Dermis blood vessel endothelial cell (primary cell): Measurements from ENCODE around the gene FADS2. TPM values are rescaled to one million over a fixed set of nuclear protein-coding genes. Genes with fewer than 3 reads are reported as not detected.

Experiments
- DNase-seq: peaks from one replicate; pipeline ENCODE4 v3.0.0; 2010
- total RNA-seq: library from RNA; depleted of rRNA; stranded (reverse); fragments of >200 nt; gene quantifications from 2 replicates; pipeline ENCODE4 v1.2.3, GENCODE V29; 2014

The FADS2 gene
- total RNA-seq, 1 donor from 2014 or later: 75.9 TPM

DNA sequence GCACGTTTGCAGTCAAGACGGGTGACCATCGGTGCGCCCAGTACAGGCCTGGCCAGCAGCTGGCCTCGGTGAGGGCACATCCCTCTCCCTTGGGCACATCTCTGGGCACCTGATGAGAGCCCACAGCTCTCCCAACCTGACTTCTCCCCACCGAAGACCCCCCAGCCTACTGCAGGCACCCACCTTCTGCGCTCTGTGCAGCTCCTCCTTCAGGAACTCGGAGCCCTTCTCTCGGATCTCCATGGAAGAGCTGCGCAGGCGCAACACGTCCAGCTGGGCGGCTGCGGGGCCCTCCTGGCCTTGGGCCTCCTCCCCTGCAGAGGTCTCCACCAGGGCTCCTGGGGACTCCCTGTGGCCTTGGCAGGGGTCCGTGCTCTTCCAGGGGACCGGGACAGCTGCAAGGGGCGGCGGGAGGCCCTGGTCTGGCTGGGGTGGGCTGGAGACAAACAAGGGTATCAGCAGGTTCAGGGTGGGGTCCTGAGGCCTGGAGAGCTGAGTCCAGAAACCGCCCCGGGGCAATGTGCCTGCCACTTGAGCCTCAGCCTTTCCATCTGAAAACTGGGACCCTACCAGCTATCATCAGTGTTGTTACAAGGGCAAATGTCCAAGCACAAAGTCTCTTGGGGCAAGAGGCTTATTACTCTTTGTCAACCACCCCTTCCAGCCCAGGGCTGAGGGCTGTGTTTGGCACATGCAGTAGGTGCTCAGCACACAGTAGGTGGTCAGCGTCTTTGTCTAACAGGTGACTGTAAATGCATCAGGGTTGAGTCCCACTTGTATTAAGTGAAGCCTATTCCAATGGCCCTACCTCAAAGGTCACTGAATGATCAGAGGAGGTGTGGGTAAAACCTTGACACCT is 80.0 kb downstream of the FADS2 start:
- no peak for DNase-seq

DNA sequence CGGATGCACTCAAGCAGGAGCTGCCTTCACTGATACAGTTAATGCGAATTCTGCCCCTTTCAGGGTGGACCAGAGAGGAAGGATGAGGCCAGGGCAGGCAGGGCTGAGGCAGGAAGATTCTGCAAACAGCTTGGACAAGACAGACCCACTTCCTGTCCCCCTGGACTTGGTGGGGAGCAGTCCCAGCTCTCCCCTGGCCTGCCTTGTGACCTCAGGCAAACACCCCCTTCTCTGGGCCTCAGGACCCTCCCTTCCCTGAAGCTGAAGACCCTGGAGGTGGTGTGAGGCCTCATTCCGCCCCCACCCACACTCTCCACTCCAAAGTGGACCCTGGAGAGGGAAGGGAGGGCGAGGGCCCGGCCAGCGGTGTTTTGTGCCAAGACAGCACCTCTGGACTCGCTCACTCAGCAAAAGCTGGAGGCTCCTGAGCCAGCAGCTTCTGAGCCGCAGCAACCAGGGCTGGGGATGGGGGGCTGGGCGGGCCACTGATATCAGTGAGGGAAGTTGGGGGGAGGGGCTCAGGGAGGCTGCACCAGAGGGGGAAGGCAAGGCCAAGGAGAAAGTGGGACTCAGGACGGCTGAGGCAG is 80.7 kb downstream of the FADS2 start:
- DNase-seq: no peak

DNA sequence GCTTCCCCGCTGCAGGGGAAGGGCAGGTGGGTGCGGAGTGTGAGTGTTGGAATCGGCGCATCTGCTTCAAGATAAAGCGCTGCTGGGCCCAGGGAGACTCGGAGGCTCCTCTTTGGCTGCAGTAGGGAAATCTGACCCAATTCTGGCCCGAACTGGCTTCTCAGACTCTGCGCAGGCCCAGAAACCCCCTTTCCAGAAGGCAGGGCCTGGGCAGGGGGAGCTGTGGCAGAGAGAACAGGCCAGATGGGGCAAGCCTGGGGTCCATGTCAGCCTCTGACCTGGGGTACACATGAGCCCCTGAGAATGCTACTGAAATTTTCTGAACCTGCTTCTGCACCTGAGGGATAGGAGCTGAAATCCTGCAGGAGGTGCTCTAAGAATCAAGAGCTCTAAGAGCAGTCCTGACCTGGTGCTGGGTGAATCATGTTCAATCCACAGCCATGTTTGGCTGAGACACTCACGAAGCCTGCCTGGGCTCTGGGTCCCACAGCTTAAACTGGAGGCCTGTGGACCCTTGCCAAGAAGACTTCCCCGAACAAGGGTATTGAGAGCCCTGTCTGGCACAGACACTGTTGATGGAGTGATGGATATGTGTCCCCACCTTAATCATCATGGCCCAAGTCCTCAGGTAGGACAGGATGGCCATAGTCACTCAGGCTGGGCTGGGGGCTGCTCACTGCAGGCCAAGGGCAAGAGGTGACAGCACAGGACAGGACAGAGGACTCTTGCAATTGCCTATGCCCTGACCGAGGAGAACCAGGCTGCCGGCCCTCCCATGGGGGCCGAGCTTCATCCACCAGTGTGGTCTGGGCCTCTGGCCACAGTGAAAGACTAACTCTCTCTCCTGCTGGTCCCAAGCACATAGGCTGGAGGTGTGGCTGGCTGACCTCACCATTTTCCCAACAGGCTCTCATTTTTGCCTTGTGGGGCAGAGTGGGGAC is 82.4 kb downstream of the FADS2 start:
- no peak for DNase-seq

DNA sequence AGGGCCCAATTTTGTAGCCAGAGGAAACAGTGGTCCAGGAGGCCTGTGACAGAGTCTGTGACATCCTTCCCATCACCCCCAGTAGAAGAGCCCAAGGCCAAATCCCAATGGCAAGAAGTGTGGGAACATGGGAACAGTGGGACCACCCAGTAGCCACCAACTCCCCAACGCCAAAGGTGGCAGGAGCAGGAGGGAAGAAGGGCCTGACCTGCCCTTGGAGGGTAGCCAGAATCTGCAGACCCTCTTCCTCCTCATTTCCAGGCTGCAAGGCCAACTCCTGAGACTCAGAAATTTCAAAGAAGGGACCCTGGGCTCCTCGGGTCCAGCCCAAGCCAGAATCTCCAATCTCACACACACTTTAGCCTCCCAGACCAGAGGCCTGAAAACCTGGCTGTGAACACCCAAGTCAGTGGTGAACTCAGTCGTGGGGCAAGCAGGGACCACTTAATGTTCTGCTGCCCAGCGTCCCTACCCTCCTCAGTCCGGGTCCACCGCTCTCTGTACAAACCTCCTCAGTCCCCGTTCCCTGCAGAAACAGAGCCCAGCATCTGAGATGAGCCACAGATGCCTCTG is 83.1 kb downstream of the FADS2 start:
- no peak for DNase-seq

- DNase-seq: no peak
Measured at GRCh38 chr11:61911701-61912529, 83.8 kb downstream of the FADS2 start.

DNA sequence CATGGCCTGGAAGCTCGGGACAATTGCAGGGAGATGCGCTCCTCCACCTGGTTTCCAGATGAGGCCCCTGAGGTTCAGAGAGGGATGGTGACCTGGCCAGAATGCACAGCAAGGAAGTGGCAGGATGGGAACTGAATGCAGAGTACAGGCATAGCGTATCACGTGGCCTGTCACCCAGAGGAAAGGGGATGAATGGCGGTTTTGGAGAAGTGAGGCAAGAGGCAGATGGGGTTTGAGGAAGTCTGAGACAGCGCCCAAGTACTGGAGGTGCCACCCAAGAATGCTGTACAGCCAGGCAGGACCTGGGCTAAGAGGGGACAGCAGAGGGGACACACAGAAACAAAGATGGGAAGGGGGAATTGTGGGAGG is 84.4 kb downstream of the FADS2 start:
- no peak for DNase-seq

DNA sequence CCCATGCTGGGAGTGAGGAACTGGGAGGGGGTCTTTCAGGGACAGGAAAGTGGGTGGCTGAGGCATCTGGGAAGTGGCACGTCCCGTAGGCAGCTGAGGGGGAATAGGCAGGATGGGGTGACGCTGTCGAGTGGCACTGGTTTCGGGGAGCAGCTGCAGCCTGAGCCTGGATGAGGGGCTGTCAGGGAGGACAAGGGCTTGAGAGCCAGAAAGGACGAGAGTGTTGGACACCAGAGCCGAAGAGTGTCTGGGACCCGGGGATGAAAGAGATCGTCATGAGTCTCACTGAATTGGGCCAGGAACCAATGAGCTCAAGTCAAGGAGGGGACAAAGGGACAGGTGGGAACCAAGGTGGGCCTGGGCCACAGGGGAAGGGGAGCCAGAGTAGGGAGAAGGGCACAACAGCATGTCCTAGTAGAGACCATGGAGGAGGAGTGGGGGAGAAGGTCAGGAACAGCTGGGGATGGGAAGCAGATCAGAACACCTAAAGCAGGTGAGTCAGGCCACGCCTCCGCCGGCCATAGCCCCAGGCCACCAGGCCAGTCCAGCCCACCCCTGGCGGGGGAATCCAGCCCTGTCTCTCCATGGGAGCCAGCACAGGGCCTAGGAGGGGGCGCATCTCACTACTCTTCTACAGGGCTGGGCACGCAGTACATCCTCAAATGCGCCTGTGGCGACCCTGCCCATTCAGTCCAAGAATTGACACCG is 85.0 kb downstream of the FADS2 start:
- no peak for DNase-seq

DNA sequence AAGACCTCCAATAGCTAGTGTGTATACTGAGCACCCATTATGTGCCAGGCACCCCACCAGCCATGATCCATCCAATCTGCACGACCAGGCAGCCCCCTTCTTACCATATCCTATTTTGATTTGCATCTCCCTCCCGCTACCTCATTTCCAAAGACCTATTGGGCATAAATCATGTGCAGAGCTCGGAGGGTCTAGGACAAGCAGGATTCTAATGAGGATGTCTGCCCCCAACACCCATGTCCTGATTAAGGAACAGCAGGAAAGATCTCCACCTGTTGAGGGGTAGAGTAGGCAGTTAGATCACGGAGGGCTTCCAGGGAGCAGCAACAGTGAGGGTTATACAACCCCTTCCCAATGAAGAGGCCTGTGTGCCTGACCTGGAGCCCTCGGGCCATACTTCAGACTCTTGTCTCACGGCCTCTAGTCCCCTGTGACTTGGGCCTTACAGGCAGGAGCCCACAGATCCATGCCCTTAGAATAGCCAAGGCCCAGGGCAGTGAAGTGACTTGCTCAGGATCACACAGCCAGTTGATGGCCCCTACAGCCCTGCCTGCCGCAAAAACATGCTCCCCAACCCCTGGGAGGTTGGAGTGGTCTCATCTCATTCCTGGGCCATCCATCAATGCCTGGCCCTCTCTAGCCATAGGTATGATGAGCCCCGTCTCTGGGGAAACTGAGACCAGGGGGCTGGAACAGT is 85.7 kb downstream of the FADS2 start:
- no peak for DNase-seq

DNA sequence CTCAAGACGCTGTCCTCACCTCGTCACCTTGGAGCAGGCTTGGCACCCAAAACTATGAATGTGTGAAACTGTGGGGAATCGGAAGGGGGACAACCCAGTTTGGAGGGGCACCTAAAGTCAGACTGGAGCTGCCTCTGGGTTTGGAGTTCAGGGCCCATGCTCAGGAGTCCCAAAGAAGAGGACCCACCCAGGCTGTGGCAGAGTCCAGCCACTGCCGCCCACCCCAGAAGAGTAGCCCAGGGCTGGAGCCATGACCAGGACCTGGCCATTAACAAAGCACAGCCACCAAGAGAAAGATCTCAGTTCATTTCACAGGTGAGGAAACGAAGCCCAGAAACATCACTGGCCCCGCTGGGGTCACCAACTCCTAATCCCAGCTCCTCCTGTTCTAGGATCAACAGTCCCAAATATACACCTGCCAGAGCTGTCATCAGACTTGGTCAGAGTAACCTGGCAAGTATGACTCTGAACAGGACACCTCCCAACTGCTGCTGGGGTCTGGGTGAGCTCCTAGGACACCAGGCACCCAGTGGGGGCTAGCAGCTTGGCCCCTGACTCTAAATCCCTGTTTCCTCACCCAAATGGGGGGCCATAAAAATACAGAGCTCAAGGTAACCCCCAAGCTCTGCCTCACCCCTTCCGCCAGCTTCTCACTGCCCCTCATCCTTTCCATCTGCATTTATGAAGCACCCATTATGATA is 86.5 kb downstream of the FADS2 start:
- DNase-seq: no peak

DNA sequence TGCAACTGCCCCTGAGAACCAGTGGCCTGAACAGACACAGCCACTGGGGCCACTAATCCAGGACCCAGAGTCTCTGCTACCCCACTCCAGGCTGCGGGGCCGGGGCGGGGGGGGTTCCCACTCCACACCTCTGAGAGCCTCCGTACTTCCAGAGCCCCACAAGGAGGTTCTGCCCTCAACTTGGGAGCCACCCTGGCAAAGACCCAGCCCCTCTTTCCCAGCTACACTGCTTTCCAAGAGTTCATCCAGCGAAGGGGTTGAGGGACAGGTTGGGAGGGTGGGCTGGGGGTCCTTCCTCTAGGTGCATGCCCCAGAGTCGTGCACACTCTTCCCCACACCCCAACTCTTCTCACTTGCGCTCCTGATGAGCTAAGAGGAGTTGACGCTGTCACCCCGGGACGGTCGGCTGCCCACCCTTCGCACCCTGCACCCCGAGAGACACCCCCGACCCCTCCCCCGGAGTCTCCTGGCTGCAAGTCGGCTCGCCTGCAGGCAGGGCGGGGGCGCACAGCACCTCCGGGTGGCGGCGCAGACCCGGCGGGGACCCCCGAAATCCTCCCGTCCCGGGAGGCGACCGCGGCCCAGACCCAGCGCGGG is 88.7 kb downstream of the FADS2 start:
- no peak for DNase-seq

Other genes starting within 250 kb of the FADS2 start
- 0.51 and 3.0 TPM in 2 replicates for gene SYT7, start 247.2 kb upstream of the FADS2 start, total RNA-seq
- gene DAGLA, start 147.9 kb upstream of the FADS2 start, total RNA-seq: 4.4 and 4.7 TPM in 2 replicates
- 0.17 and 0.28 TPM in 2 replicates for gene MYRF, start 75.7 kb upstream of the FADS2 start, total RNA-seq
- gene TMEM258, start 35.7 kb upstream of the FADS2 start, total RNA-seq: 27.9 and 41.0 TPM in 2 replicates
- gene FEN1, start 35.4 kb upstream of the FADS2 start, total RNA-seq: 27.4 and 48.5 TPM in 2 replicates
- 34.9 and 73.6 TPM in 2 replicates for gene FADS1, start 11.3 kb upstream of the FADS2 start, total RNA-seq
- gene FADS3, start 63.2 kb downstream of the FADS2 start, total RNA-seq: 128 and 242 TPM in 2 replicates
- 9.0 and 9.9 TPM in 2 replicates for gene RAB3IL1, start 89.3 kb downstream of the FADS2 start, total RNA-seq
- 0.05 TPM in 1 of 2 replicates, not detected in the other for gene BEST1, start 122.1 kb downstream of the FADS2 start, total RNA-seq
- gene FTH1, start 139.3 kb downstream of the FADS2 start, total RNA-seq: 742 and 1,944 TPM in 2 replicates